Gastroesophageal sphincter (tissue), 3 donors: ENCODE results near the gene SUPT3H.

Source experiments
- CTCF ChIP-seq, 4 experiments: fragments of 200-600 bp in 2 of 4; fragments of 450-650 bp in 2 of 4; sonication (generic) in 1 of 4; IDR thresholded peaks; one replicate each; pipeline ENCODE4 v1.5.1; 2017 to 2019; ENCODE audit warnings: antibody characterized with exemption in 4 of 4, mild to moderate bottlenecking in 2 of 4, moderate library complexity in 2 of 4
- EP300 ChIP-seq: sonication (generic); formaldehyde crosslinking; IDR thresholded peaks from one replicate; pipeline ENCODE4 v1.6.1; 2017; ENCODE audit warnings: antibody characterized with exemption, mild to moderate bottlenecking
- POLR2A ChIP-seq, 2 donors: fragments of 450-650 bp; IDR thresholded peaks; one replicate each; pipeline ENCODE4 v1.6.1; 2017; ENCODE audit warnings: antibody characterized with exemption in 2 of 2, mild to moderate bottlenecking in 2 of 2, moderate library complexity in 1 of 2

- no peak for TF ChIP-seq CTCF (IDR thresholded peaks at IDR 0.05)
- no peak for TF ChIP-seq POLR2A (IDR thresholded peaks at IDR 0.05)
- TF ChIP-seq EP300 = no peak
Measured at GRCh38 chr6:45386501-45386900, 8.8 kb upstream of the SUPT3H start.
